K562 (cell line): Measurements from ENCODE around the gene PMVK.

Source experiments
- ETV6 ChIP-seq, 3 experiments: fragments of 150-350 bp in 1 of 3; sonication (generic) in 1 of 3; formaldehyde crosslinking in 1 of 3; IDR thresholded peaks; 2 replicates each; pipeline versions ENCODE4 v1.6.1 to v1.8.0; 2014 to 2022; ENCODE audit warnings: borderline replicate concordance in 2 of 3, low read depth in 2 of 3, antibody characterized with exemption in 1 of 3, low read length in 1 of 3, mild to moderate bottlenecking in 1 of 3, missing genetic modification reagents in 1 of 3
- GABPB1 ChIP-seq: sonication (generic); formaldehyde crosslinking; IDR thresholded peaks from 2 replicates; pipeline ENCODE4 v1.8.0; 2022; ENCODE audit warnings: mild to moderate bottlenecking, missing genetic modification reagents
- HCFC1 ChIP-seq: IDR thresholded peaks from 2 replicates; pipeline ENCODE4 v1.6.1; 2012; ENCODE audit warnings: low read depth, low read length, improper control_type of control experiment
- LARP7 ChIP-seq: fragments of 450-650 bp; IDR thresholded peaks from 2 replicates; pipeline ENCODE4 v1.6.1; 2016
- NFIC ChIP-seq: fragments of 450-650 bp; IDR thresholded peaks from 2 replicates; pipeline ENCODE4 v1.6.1; 2017; ENCODE audit warnings: mild to moderate bottlenecking, inconsistent platforms
- POLR2A ChIP-seq: fragments of 450-650 bp; conservative IDR thresholded peaks from 2 replicates; pipeline ENCODE4 v1.6.1; 2016
- TOE1 ChIP-seq, 2 experiments: fragments of 450-650 bp in 1 of 2; sonication (generic) in 1 of 2; formaldehyde crosslinking in 1 of 2; IDR thresholded peaks; 2 replicates each; pipeline versions ENCODE4 v1.7.1 to v1.8.0; 2016 to 2022; ENCODE audit warnings: borderline replicate concordance in 2 of 2, mild to moderate bottlenecking in 2 of 2, antibody characterized with exemption in 1 of 2, inconsistent platforms in 1 of 2, low read depth in 1 of 2, missing genetic modification reagents in 1 of 2, moderate library complexity in 1 of 2
- TF ChIP-seq, protein P1 (sequence below): sonication (generic); formaldehyde crosslinking; IDR thresholded peaks from 2 replicates; pipeline ENCODE4 v1.9.0; 2022; ENCODE audit warnings: mild to moderate bottlenecking, missing genetic modification reagents
- TF ChIP-seq, protein P2 (sequence below): sonication (generic); formaldehyde crosslinking; IDR thresholded peaks from 2 replicates; pipeline ENCODE4 v1.8.0; 2022; ENCODE audit warnings: mild to moderate bottlenecking, missing genetic modification reagents
- TF ChIP-seq, protein P3 (sequence below), 3 experiments: IDR thresholded peaks in 2 of 3; conservative IDR thresholded peaks in 1 of 3; 2 replicates each; pipeline ENCODE4 v1.5.1; 2011 to 2012; ENCODE audit warnings: low read length in 3 of 3, mild to moderate bottlenecking in 3 of 3, control low read depth in 2 of 3, improper control_type of control experiment in 1 of 3, inconsistent platforms in 1 of 3, low read depth in 1 of 3, mixed read lengths in 1 of 3, moderate library complexity in 1 of 3; ENCODE audit not compliant: insufficient read depth in 2 of 3
- TF ChIP-seq, protein P4 (sequence below): fragments of 150-350 bp; conservative IDR thresholded peaks from 2 replicates; pipeline ENCODE4 v1.6.1; 2014; ENCODE audit warnings: low read length

DNA sequence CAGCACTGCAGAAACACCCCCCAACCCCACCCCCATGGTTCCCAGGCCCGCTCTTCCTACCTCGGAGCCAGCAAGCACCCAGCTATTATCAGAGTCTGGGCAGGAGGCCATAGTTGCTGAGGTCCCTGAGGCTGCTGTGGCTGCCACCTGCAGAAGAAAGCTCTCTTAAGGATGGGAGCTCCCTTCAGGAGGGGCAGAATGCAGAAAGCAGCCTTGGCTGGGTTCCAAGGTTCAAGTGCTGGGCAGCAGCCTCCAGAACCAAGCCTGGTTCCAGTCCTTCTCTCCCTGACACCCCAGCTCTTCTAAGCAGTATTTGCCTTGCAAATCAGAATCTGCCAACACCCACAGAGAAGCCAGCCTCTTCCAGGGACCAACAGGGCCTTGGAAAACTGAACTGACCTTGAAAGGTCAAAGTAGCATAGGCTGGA lies 17.1 kb upstream of the PMVK start:
- TF ChIP-seq GABPB1 (CRISPR knock-in tag) (no peak), TOE1 (IDR thresholded peaks at IDR 0.05; ENCODE audit: borderline replicate concordance) (no peak), TOE1 (CRISPR knock-in tag; IDR thresholded peaks at IDR 0.05; ENCODE audit: borderline replicate concordance, low read depth) (no peak), POLR2A (no peak), LARP7 (no peak), ETV6 (IDR thresholded peaks at IDR 0.05; ENCODE audit: borderline replicate concordance in 1 of 2, low read depth in 2 of 2, low read length in 1 of 2) (no peak), ETV6 (CRISPR knock-in tag; IDR thresholded peaks at IDR 0.05; ENCODE audit: borderline replicate concordance) (no peak), HCFC1 (no peak), NFIC (peak; percentile 59)
- TF ChIP-seq, protein P1, sequence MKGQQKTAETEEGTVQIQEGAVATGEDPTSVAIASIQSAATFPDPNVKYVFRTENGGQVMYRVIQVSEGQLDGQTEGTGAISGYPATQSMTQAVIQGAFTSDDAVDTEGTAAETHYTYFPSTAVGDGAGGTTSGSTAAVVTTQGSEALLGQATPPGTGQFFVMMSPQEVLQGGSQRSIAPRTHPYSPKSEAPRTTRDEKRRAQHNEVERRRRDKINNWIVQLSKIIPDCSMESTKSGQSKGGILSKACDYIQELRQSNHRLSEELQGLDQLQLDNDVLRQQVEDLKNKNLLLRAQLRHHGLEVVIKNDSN, result no peak
- TF ChIP-seq, protein P2, sequence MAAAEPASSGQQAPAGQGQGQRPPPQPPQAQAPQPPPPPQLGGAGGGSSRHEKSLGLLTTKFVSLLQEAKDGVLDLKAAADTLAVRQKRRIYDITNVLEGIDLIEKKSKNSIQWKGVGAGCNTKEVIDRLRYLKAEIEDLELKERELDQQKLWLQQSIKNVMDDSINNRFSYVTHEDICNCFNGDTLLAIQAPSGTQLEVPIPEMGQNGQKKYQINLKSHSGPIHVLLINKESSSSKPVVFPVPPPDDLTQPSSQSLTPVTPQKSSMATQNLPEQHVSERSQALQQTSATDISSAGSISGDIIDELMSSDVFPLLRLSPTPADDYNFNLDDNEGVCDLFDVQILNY (CRISPR knock-in tag), result no peak
- TF ChIP-seq, protein P3, sequence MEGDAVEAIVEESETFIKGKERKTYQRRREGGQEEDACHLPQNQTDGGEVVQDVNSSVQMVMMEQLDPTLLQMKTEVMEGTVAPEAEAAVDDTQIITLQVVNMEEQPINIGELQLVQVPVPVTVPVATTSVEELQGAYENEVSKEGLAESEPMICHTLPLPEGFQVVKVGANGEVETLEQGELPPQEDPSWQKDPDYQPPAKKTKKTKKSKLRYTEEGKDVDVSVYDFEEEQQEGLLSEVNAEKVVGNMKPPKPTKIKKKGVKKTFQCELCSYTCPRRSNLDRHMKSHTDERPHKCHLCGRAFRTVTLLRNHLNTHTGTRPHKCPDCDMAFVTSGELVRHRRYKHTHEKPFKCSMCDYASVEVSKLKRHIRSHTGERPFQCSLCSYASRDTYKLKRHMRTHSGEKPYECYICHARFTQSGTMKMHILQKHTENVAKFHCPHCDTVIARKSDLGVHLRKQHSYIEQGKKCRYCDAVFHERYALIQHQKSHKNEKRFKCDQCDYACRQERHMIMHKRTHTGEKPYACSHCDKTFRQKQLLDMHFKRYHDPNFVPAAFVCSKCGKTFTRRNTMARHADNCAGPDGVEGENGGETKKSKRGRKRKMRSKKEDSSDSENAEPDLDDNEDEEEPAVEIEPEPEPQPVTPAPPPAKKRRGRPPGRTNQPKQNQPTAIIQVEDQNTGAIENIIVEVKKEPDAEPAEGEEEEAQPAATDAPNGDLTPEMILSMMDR (IDR thresholded peaks at IDR 0.05 in 2 of 3, conservative IDR thresholded peaks at IDR 0.05 in 1 of 3; ENCODE audit: insufficient read depth in 2 of 3, low read depth in 1 of 3, low read length in 3 of 3), result no peak
- TF ChIP-seq, protein P4, sequence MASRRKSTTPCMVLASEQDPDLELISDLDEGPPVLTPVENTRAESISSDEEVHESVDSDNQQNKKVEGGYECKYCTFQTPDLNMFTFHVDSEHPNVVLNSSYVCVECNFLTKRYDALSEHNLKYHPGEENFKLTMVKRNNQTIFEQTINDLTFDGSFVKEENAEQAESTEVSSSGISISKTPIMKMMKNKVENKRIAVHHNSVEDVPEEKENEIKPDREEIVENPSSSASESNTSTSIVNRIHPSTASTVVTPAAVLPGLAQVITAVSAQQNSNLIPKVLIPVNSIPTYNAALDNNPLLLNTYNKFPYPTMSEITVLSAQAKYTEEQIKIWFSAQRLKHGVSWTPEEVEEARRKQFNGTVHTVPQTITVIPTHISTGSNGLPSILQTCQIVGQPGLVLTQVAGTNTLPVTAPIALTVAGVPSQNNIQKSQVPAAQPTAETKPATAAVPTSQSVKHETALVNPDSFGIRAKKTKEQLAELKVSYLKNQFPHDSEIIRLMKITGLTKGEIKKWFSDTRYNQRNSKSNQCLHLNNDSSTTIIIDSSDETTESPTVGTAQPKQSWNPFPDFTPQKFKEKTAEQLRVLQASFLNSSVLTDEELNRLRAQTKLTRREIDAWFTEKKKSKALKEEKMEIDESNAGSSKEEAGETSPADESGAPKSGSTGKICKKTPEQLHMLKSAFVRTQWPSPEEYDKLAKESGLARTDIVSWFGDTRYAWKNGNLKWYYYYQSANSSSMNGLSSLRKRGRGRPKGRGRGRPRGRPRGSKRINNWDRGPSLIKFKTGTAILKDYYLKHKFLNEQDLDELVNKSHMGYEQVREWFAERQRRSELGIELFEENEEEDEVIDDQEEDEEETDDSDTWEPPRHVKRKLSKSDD, result no peak
